ENCODE measurements around the gene IL6ST.

Gene IL6ST

DNA sequence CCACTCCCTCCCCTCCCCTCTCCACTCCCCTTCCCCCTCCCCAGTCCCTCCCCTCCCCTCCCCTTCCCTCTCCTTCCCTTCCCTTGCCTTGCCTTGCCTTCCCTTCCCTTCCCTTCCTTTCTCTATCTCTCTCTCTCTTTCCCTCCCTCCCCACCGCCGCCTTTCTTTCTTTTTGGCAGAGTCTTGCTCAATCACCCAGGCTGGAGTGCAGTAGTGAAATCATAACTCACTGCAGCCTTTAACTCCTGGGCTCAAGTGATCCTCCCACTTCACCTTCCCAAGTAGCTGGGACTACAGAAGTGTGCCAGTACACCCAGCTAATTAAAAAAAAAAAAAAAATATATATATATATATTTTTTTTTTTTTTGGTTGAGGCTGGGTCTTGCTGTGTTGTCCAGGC lies 98.1 kb downstream of the IL6ST start:
- DNase-seq (ENCODE audit: low read depth in 3 of 3): no peak

DNA sequence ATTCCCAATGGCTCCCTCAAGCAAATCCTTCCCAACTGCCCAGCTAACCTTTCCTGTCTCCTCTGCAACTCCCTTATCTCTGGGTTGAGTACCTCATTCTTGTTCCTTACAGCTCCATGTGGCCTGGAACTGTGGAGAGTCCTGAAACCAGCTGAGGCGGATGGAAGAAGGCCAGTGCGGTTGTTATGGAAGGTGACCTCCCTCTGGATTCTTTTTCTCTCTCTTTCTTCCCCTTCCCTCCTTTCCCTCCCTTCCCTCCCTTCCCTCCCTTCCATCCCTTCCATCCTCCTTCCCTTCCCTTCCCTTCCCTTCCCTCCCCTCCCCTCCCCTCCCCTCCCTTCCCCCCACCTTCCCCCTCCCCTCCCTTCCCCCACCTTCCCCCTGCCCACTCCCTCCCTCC lies 98.5 kb downstream of the IL6ST start:
- no peak for DNase-seq (ENCODE audit: low read depth in 3 of 3)

DNA sequence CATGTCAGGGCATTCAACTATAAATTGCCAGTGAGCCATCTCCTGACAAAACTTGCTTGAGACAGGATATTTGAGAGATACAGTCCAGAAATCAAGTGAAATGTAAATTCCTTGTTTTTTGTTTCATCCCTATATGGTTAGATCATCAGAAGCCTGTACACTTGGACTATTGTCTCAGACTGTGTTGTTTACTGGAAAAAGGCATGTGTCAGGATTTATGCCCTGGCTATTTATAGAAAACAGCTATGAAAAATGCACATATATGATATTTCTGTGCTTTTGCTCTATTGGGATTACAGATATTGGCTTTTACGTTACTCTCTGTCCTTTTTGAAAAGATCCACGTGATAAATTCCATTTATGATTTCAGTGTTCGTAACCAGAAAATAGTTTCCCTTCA lies 99.4 kb downstream of the IL6ST start:
- no peak for DNase-seq (ENCODE audit: low read depth in 3 of 3)

DNA sequence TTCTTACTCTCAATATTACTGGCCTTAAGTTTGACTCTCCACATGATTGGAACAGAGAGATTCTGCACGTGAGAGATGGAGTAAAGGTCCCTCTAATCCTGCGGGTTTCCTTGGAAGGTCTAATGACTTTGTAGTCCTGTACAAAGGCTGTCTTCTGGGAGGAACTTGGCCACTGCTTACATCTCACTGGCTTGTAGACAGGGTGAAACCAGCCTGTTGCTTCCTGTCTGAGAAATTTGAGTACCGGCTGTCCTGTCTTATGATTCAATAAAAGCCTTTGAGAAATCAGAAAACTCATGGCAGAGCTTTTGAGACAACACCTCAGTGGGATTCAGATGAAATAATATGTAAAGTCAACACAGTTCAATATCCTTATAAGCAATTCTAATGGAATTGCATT lies 100.6 kb downstream of the IL6ST start:
- DNase-seq (ENCODE audit: low read depth in 3 of 3): no peak

DNA sequence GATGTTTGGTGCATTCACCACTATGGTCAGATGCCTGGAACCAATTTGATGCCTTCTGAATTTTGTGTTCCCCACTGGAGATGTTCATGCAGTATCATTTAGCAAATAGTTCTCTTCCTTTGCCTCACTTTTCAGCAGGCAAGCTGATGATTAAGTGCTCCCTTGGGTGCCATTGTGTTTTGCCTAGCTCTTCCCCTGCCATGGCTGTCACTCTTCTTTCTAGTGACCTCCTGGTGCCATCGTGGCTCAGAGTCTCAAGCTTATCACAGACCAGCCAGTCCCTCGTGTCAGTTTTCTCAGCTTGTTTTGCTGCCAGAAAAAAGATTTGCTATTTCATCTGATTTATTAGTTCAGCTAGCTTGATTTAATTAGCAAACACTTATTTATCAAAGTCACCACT lies 102.3 kb downstream of the IL6ST start:
- DNase-seq (ENCODE audit: low read depth in 3 of 3): no peak

DNA sequence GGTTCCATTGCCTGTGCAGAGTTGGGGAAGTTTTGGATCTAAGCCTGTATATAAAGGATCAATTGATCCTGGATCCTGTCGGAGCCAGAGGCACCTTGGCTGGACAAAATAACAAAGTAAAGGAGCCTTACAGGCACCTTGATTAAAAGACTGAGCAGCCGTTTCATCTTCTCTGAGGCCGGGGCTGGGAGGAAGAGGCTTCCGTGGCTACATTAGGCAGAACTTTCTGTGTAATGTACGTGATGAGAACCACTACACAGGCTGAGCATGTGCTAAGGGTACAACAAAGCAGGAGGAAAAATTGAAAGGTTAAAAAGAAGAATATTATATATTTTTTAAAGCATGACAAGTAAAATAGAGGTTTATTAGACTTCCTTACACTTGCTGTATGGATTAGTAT lies 106.6 kb downstream of the IL6ST start:
- no peak for DNase-seq (ENCODE audit: low read depth in 3 of 3)

DNA sequence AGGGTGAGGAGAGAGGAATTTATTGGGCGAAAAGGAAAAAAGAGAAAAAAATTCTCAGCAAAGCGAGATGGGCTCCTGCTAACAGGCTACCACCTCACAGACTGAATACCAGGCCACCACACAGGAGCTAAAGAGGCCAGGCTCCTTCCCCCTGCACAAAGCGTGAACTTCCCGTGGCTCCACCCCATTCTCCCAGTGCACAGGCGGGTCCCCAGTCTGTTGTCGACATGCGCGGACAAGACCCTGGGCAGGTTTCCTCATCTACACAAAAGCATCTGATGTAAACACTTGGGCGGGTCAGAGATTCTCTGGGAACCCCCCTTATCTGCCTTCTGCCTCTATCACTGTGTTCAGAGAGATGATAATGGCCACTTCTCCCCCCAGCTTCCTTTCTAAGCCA lies 109.4 kb downstream of the IL6ST start:
- no peak for DNase-seq (ENCODE audit: low read depth in 3 of 3)
